EL (cell line): Measurements from ENCODE around the gene GUCY2D.
"Not testable (repeated sequence)": the region's sequence is repeated elsewhere in the genome, so short reads cannot be mapped to it uniquely, and the experiment has no call there.

Experiments used
- DNase-seq: peaks from one replicate; pipeline ENCODE4 v3.0.0-alpha.2; 2016

GUCY2D gene

DNA sequence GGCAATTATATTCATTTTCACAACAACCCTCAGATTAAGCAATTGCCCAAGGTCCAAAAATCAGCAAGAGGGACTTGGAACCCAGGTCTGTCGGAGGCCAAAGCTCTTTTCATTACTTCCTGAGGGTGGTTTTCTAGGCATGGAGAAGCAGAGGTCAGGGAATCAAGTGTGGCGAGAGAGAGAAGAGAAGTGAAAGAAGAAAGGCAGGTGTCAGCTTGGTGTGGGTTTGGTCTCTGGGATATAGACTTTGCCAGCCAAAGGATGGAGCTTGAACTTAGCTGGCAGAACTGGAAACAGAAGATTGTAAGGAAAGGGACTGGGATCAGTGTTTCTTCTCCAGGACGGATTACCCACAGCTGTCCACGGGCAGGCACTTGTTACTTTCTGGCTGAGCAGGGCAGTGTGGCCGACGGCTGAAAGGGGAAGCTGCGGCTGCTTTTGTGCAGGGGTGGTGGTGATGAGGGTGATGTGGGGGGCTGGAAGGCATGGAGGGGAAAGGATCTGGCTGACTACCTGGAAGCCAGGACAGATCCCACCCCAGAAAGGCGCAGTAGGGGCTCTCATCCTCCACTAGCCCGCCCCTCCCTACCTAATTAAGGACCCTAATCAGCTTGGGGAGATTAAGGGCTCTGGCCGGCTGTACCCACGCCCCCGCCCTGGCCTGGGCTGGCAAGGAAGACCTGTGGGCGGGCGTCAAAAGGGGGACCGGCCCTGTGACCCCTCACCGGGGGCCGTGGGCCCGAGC, at the start of gene GUCY2D:
Gene GUCY2D (plus strand): TSS at position 640 of the 745 bp plus-strand sequence. CDS start 433 bp downstream, outside the sequence.
- DNase-seq, result no peak

DNA sequence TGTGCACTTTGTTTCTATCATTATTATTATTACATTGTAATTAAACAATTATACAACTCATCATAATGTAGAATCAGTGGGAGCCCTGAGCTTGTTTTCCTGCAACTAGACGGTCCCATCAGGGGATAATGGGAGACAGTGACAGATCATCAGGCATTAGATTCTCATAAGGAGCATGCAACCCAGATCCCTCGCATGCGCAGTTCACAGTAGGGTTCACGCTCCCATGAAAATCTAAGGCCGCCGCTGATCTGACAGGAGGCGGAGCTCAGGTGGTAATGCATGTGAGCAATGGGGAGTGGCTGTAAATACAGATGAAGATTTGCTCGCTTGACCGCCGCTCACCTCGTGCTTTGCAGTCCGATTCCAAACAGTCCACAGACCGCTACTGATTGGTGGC, 49.1 kb upstream of the GUCY2D start:
- not testable (repeated sequence) for DNase-seq

DNA sequence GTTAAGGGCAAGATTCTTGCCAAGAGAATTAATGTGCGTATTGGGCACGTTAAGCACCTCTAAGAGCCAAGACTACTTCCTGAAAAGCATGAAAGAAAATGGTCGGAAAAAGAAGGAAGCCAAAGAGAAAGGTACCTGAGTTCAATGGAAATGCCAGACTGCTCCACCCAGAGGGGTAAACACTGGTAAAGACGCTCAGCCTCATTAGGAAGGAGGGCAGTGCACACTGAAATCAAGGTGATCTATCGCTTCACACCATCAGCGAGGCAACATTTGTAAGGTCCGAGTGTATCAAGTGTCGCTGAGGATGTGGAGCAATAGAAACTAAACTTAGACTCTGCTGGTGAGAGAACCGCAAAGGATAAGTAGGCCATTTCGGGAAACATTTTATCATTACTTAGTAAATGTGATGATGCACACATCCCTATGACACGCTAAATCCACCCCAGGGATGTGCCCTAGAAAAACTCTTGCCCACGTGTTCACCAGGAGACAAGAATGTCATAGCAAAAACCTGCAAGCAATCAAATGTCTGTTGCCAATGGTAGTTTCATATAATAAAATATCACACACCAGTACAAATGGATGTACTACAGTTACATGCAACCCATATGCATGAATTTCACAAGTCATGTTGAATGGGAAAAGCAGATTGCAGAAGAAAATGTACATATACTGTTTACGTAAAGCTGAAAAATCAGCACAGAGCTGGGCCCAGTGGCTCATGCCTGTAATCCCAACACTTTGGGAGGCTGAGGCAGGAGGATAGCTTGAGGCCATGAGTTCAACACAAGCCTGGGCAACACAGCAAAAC, 46.8 kb upstream of the GUCY2D start:
- DNase-seq, result no peak

DNA sequence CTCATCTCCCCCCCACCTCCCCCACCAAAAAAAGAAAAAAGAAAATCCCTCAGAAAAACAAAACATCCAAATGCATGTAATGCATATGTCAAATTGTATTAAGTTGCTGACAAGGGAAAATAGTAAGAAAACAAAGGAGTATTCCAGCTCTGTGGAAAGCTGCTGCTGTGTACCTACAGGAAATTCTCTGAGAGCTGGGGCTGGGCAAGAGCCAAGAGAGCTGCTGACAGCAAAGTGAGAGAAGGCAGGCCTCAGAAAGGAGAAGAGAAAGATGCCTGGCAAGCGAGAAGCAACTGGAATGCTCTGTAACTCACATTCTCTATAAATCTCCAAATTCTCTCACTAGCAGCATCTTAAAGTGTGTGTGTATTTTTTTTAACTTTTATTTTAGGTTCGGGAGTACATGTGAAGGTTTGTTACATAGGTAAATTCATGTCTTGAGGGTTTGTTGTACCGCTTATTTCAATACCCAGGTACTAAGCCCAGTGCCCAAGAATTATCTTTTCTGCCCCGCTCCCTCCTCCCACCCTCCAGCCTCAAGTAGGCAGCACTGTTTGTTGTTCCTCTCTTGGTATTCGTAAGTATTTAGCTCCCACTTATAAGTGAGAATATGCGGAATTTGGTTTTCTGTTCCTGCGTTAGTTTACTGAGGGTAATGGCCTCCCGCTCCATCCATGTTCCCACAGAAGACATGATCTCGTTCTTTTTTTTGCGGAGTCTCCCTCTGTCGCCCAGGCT, 46.0 kb upstream of the GUCY2D start:
- no peak for DNase-seq

DNA sequence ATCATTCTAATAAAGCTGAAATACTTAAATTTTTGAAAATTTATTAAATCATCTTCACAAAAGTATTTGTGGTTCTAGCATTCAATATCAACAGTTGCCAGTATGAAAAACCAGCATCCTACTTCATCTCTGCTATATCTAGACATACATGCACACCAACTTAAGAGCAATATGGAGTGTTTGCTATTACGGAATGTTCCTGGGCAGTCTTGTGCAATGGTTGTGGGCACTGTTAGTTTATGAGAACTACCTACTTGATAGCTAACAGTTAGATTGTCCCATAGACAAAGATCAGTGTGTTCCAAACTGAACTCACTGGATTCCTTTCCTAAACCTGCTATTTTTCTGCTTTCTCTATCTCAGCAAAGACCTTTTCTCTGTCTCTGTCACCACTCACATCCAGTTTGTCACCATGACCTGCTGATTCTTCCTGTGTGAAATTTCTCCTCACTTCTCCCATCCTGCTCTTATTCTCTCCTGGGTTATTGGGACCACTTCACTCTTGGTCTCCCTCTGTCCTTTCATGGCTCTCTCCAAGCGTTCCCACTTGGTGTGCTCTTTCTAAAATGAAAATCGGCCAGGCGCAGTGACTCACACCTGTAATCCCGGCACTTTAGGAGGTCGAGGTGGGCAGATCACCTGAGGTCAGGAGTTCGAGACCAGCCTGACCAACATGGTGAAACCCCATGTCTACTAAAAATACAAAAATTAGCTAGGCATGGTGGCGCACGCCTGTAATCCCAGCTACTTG, 42.7 kb upstream of the GUCY2D start:
- DNase-seq, result no peak

DNA sequence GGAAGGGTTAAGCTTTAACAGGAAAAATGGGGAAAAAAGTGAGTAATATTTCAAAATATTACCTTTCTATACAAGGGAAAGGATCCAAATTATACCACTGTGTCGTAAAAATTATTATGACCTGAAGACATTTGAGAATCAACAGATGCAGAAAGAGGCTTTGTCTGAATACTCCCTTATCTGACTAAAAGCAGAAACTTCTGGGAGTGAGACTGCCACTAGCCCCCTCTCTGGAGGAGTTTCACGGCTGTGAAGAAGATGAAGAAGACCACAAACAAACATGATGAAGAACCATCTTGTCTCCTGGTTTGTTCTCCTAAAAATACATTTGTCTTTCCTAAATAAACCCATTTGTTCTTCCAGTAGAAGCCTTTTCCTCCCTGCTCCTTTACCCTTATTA, 41.0 kb upstream of the GUCY2D start:
- no peak for DNase-seq

DNA sequence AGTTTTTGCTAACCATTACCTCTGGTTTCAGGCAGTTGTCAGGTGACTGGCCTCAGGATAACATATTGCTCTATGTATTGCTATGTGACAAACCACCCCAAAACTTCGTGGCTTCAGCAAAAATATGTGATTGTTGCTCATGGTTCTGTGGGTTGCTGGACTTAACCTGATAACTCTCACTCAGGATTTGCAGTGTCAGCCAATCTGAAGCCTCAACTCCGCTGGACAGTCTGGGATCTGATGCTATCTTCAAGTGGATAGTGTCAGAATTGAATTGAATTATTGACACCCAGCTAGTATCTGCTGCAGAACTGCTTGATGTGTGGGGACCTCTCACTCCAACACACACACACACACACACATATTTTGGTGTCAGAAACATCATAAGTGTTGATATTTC, 34.7 kb upstream of the GUCY2D start:
- no peak for DNase-seq

DNA sequence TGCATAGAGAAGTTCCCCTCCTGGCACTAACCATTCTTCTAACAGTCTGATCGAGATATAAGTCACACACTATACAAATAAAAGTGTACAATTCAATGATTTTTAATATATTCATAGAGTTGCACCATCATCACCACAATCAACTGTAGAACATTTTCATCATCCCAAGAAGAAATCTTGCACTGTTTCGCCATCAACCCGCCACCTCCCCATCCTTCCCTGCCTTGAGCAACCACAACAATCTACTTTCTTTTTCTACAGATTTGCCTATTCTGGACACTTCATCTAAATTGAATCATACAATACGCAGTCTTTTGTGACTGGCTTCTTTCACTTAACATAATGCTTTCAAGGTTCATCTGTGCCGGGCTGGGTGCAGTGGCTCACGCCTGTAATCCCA, 33.0 kb upstream of the GUCY2D start:
- no peak for DNase-seq

DNA sequence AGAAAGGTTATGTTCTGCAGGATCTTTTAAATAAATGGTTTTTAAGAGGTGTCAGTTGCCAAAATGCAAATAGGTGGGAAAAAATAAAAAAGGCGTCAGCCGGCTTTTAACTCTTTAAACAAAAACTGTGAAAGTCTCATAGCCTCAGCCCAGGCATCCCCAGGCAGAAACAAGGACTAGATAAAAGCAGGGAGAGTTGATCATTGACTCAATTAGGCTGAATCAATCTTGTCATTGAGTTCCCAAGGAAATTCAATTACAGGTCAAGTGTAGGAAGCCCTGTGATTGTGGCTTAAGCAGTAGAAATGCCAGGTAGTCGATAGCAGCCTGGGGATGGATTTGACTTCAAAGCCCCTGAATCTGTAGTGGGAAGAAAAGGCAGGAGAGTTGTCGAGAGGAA, 30.8 kb upstream of the GUCY2D start:
- no peak for DNase-seq

DNA sequence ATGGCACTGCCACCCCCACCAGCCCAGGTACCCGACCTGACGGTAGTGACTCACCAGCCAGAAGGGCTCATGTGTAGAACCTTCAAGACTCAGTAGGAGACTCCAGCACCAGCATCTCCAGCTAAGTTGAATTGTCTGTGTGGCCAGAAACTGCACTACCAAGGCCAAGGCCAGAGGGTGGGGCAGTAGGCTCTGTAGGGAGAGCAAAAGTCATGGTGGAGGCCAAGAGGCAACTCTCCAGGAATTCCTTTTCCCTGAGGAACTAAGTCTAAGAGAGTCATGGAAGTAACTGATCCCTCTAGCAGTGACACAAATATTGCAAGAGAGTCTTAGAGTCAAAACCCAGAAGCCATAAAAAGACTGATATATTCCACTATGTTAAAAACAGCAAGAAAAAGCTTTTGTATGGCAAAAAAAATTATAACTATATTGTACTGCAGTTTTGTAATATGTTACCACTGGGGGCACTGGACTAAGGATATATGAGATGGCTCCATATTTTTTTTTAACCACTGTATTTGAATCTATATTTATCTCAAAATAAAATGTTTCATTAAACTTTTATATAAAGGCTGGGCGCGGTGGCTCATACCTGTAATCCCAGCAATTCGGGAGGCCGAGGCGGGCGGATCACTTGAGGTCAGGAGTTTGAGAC, 30.2 kb upstream of the GUCY2D start:
- no peak for DNase-seq

DNA sequence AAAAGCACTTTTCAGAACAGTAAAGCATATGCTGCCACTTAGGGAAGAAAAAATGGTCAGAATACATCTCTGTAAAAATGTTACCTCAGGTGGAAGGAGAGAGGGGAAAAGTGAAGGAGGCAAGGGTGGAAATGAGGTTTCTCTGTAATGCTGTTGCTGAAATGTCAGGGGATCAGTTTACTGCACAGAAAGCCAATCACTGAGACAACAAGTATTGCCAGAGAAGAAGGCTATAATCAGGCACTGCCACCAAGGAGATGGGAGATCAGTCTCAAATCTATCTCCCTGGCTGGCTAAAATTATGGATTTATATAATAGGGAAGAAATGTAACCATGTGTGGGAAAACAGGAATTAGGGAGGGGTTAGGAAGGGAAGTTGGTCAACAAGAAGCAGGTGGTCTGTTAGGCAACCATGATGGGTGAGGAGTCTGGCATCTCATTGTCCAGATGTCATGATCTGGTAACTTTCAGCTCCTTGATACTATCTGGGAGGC, 27.7 kb upstream of the GUCY2D start:
- no peak for DNase-seq

DNA sequence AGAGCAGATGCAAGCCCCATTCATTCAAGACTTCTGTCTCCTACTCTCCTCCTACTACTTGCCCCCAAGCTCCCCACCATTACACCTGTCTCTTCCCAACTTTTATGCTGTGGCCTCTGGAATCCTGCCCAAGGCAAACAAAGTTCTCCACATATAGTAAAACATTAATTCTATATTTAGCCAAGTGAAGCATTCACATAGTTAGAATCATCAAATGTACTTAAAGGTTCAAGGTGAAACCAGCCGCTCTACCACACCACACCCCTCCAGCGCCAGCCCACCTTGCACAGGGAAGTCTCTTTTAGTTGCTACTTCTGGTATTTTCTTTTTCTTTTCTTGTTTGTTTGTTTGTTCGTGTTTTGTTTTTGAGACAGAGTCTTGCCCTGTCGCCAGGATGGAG, 25.4 kb upstream of the GUCY2D start:
- no peak for DNase-seq

DNA sequence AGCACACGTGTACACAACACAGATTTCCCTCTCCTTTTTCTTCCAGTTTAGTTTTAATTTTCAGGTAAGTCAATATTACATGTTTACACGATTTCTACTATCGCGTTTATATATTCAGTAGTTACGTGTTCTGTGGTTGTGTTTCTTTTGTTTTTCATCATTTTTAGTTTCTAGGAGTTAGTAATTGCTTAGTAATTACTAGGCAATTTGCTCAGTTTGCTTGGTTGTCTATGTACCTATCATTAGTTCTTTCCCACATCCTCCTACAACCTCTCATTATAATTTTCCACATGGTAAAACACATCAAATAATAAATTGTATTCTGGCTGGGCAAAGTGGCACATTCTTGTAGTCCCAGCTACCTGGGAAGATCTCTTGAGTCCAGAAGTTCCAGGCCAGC, 24.6 kb upstream of the GUCY2D start:
- no peak for DNase-seq

DNA sequence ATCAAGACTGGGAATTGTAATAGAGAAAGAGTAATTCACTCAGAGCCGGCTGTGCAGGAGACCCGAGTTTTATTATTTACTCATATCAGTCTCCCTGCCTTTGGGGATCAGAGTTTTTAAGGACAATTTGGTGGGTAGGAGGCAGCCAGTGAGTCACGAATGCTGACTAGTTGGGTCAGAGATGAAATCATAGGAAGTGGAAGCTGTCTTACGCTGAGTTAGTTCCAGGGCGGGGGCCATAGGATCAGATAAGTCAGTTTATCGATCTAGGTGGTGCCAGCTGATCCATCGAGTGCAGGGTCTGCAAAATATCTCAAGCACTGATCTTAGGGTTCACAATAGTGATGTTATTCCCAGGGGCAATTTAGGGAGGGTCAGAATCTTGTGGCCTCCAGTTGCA, 20.2 kb upstream of the GUCY2D start:
- peak; percentile 82 for DNase-seq

DNA sequence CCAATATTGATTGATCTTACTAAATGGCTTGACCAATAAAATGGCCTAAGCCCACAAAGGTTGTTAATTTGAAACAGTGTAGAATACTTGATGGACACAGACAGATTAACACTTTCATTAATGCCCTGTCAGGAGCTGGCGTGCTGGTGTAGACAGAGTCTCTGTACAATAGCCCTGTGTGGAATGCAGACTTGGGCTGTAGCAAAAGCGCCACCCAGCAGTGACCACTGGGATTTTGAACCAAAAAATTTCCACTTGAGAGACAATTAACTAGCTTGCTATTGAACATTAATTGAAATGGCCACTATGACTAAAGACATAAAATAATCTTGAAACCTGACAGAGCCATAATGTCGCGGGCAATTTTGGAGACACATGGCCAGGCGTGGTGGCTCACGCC, 19.7 kb upstream of the GUCY2D start:
- DNase-seq, result peak; percentile 55

DNA sequence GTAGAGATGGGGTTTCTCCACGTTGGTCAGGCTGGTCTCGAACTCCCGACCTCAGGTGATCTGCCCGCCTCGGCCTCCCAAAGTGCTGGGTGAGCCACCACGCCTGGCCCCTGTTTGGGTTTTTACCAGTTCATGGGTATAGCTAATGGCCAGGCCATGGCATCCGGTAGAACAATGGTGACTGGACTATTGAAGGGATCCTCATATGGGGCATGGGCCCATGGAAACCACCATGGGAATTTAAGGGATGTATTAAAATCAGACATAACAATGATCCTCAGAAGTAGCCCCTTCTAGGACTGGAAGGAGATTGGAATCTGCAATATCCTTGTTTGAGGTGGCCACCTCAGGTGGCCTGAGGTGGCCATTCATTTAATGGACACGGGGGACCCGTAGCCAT, 17.5 kb upstream of the GUCY2D start:
- DNase-seq, result no peak

DNA sequence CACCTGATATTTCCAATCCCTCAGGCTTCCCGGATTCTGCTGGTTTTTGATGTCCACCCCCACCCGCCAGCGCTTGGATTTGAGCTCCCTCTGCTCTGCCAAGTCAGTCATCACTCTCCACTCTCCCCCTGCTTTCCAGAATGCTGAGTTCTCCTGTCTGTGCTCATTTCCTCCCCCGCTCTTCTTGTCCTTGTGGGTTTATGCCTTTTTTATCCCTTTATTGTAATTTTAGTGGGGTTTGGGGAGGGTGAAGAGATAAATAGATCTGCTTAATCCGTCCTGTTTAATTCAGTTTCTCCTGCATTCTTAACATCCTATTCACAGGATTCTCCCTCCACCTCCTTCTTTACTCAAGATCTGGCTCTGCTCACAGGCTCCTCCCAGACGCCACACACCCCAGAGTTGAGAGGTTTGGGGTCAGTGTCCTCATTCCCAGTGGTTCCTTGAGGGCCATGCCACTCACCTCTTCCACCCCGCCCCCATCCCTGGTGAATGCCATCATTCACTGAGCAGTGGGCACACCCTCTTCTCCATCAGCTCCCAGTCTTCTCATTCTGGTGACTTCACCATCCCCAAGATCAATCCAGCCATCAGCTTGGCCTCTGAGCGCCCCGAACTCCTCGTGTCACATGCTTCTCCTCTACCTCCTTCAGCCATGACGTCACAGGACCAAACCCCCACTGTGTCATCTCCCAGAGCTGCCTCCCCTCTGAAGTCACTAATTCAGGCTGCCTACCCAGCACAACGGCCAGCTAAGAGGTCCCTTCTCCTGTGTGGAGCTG, 15.1 kb upstream of the GUCY2D start:
- peak; percentile 12 for DNase-seq

DNA sequence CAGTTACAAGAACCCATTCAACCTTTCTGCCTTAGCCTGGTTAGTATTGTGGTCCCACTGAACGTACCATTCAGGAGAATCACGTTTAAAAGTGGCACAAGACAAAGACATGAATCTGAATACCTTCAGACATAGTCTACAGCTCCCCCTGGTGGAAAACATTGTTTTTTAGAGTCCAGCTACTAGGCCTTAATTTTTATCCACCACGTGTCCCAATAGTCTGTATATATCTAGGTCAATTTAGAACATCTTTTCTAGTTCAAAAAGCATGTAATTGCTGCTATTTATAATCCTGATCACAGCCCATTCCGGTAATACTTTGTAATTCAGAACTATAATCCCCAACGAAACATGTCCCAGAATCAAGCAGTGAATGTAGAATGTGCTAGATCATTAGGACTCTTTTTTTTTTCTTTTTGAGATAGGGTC, 13.7 kb upstream of the GUCY2D start:
- DNase-seq, result peak; percentile 84

DNA sequence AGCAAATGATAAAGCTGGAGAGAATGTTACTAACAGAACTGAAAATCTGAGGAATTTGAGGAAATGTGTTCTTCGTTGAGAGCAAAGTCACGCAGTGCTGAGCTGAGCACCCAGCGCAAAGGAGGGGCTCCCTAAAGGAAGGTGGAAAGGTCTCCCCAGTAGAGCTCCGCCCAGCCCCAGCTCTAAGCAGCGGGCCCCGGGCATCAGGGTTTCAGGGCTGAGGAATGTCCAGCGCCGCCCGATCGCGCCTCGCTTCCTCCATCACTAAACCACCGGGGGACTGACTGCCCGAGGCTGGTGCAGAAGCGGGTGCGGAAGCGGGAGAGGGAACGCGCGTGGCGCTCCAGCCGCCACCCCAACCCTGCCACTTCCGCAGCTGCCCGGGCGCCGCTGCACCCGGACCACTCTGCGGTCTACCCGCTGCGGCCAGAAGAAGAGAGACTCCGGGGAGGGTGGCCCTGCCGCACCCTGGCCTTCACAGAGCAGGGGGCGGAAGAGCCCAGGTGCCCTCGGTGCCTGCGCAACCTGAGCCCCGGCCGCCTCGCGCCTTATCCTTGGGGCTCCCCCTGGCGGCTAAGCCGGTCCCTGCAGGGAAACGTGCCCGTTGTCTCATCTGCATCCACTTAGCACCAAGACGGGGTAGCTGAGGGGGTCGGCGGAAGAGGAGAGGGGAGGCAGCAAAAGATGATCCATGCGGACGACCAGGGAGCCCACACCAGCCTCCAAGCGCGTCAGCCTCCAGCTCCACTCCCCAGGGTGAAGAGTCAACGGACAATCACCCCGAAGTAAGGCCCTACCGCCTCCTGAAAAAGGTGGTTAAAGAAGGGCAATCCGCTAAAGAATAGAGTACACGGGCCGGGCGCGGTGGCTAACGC, 12.4 kb upstream of the GUCY2D start:
- DNase-seq, result peak; percentile 79

DNA sequence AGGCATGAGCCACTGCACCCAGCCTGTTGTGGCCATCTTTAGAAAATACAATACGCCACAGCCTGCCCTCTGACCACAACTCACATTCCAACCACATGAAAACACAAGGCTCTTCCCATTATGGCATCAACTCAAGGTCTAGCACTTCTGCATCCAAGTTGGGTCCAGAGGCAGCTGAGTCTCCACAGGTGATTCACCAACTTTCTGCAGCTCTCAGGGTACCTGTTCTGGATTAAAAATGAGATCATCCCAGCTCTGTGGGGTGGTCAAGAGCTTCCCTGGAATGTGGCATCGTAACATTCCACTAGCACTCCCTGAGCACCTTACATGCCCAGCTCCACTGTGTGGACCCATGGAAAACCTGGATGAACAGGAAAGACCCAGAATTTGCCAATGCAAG, 9.9 kb upstream of the GUCY2D start:
- DNase-seq, result peak; percentile 77
